ENCODE results near the gene KCNMA1. TPM values are rescaled to one million over a fixed set of nuclear protein-coding genes. Genes with fewer than 3 reads are reported as not detected.
A peak's percentile ranks its signal among the peaks of the same experiment; 100 is the strongest.
"Not testable (repeated sequence)": the region's sequence is repeated elsewhere in the genome, so short reads cannot be mapped to it uniquely, and the experiment has no call there.

KCNMA1 gene
- total RNA-seq, 1 experiment from 2014 or later = 1.8 TPM

- H3K9me3 ChIP-seq (replicated peaks) = no peaks in the 10 kb centered on the region
- no peak for DNase-seq (ENCODE audit: low read depth in 1 of 2, low spot score in 2 of 2)
- H3K4me3 ChIP-seq = no peak overlapping the region
- H3K36me3 ChIP-seq = no peaks in the 10 kb centered on the region
- H3K4me1 ChIP-seq (replicated peaks) = no peaks in the 10 kb centered on the region; the same call in 1 of the 2 replicates
- H3K27me3 ChIP-seq (replicated peaks) = no peaks in the 10 kb centered on the region; the same call in 1 of the 2 replicates
- H3K27ac ChIP-seq = no peak overlapping the region
Observed at GRCh38 chr10:77673101-77673500, 35.5 kb upstream of the KCNMA1 start.

GRCh38 chr10:77671594-77672252, 34.1 kb upstream of the KCNMA1 start:
- Histone ChIP-seq H3K27me3 (replicated peaks) (no peaks in the 10 kb centered on the region; the same call in 1 of the 2 replicates), H3K36me3 (no peaks in the 10 kb centered on the region), H3K27ac (no peak overlapping the region), H3K4me3 (no peak overlapping the region), H3K4me1 (replicated peaks) (no peaks in the 10 kb centered on the region; the same call in 1 of the 2 replicates), H3K9me3 (replicated peaks) (no peaks in the 10 kb centered on the region)
- DNase-seq (ENCODE audit: low read depth in 1 of 2, low spot score in 2 of 2) = no peak

DNA sequence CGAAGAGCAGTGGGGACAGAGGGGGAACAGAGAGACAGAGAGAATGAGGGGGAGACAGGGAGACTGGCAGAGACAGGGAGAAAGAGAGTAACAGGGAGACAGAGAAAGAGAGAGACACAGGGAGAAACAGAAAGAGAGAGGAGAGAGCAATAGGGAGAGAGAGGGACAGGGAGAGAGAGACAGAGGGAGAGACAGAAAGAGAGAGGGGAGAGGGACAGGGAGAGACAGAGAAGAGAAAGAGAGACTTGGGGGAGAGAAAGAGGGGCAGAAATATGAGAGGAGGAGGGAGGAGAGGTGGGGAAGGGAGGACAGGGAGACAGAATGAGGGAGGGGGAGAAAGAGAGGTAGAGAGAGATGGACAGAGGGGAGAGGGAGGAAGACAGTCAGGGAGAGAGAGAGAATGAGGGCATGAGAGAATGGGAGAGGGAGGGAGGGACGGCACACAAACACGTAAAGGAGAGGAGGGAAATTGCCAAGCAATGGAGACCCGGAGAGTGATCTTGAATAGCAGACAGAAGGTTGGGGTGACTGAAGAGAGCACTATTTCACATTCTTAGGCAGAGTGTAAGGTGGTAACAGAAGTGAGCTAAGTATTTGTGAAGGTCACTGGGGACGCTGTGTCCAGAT, 33.3 kb upstream of the KCNMA1 start:
- Histone ChIP-seq H3K4me3 (no peak overlapping the region), H3K36me3 (no peaks in the 10 kb centered on the region), H3K9me3 (replicated peaks) (no peaks in the 10 kb centered on the region), H3K4me1 (replicated peaks) (no peaks in the 10 kb centered on the region; the same call in 1 of the 2 replicates), H3K27me3 (replicated peaks) (no peaks in the 10 kb centered on the region; the same call in 1 of the 2 replicates), H3K27ac (no peak overlapping the region)
- DNase-seq (ENCODE audit: low read depth in 1 of 2, low spot score in 2 of 2) = no peak

- H3K27ac ChIP-seq = no peak overlapping the region
- no peaks in the 10 kb centered on the region; the same call in none of the 2 replicates for H3K4me1 ChIP-seq (replicated peaks)
- H3K9me3 ChIP-seq (replicated peaks) = no peaks in the 10 kb centered on the region
- H3K4me3 ChIP-seq = no peak overlapping the region
- no peaks in the 10 kb centered on the region for H3K36me3 ChIP-seq
- no peaks in the 10 kb centered on the region for H3K27me3 ChIP-seq (replicated peaks)
- peak in 1 of 2 experiments; percentile 7 for DNase-seq (ENCODE audit: low read depth in 1 of 2, low spot score in 2 of 2)
Observed at GRCh38 chr10:77669892-77670291, 32.3 kb upstream of the KCNMA1 start.

DNA sequence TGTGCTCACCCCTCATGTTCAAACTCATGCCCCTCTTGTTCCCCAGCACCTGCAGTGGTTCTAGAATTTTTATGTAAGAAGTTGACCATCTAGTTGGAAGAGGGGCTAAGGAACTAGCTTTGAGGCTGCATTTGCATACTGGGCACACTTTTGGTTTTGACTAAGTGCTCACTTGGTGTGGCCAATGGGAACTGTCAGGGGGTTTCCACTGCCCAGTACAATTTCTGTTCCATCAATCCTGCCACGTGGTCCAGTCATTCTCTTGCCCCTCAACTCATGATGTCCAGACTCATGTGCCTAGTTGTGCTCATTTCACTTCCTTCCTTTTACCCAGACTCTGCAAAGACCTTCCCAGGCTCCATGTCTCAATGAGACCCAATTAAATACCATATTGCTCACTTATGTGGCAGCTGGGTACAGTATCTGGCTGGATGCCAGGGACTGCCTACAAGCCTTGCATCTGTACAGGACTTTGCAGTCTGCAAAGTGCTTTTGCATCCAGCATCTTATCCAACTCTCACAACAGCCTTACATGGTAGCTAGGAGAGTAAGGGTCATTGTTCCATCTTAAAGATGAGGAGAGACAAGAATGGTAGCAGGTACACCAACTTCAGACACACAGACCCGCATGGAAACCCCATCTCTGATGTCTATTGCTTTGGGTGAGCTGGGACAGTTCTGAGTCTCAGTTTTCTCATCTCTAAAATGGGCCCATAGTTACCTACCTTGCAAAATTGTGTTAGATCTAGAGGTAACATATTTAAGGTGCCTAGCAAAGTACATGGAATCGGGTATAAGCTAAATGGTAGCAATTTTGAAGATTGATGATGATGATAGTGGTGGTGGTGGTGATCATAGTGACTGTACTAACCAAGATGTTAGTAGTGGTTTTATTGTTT, 30.1 kb upstream of the KCNMA1 start:
- DNase-seq (ENCODE audit: low read depth in 1 of 2, low spot score in 2 of 2) = no peak
- Histone ChIP-seq H3K9me3 (replicated peaks) (no peaks in the 10 kb centered on the region), H3K27me3 (replicated peaks) (0 out of 2 replicates have a peak, but pooled peaks cover 5% of the 10 kb centered on the region), H3K36me3 (no peaks in the 10 kb centered on the region), H3K4me3 (no peak overlapping the region), H3K27ac (no peak overlapping the region), H3K4me1 (replicated peaks) (no peaks in the 10 kb centered on the region; the same call in none of the 2 replicates)

DNA sequence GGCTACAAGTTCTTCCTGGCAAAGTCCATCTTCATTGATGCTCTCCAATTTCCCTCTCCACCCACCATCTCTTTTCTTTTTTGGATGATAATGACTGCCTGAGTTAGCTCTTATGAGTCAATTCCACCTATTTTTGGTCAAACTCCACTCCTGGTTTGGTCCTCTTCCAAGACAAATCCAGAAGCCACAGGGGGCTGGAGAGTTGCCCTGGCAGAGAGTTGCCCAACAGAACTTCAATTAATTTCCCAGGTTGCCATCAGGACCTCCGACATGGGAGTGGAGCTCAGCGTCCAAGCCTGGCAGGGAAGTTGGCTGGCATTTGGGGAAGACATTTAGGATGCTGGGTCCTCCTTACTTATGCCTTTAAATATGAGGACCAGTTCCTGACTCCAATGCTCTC, 29.2 kb upstream of the KCNMA1 start:
- Histone ChIP-seq H3K36me3 (no peaks in the 10 kb centered on the region), H3K27me3 (replicated peaks) (0 out of 2 replicates have a peak, but pooled peaks cover 5% of the 10 kb centered on the region), H3K4me1 (replicated peaks) (no peaks in the 10 kb centered on the region; the same call in none of the 2 replicates), H3K27ac (no peak overlapping the region), H3K9me3 (replicated peaks) (no peaks in the 10 kb centered on the region), H3K4me3 (no peak overlapping the region)
- DNase-seq (ENCODE audit: low read depth in 1 of 2, low spot score in 2 of 2) = no peak

DNA sequence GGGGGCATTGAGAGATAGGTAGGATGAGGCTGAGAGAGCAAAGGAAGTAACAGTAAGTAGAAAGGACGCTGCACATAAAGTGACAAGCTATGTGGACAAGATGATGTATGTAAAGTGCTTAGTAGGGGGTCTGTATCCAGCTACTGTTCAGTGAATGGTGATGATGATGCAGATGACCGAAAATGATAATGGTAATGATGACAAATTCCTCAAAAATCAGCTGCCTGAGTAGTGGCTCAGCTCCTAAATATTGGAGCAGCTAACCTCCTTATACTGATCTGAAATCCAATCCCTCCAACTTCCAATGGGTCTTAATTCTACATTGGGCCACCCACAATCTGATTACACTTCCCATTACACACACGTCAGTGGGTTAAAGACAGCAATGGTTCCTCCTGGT, 27.1 kb upstream of the KCNMA1 start:
- H3K27ac ChIP-seq = no peak overlapping the region
- no peak overlapping the region for H3K4me3 ChIP-seq
- no peak for DNase-seq (ENCODE audit: low read depth in 1 of 2, low spot score in 2 of 2)
- H3K4me1 ChIP-seq (replicated peaks) = no peaks in the 10 kb centered on the region; the same call in 1 of the 2 replicates
- 0 out of 2 replicates have a peak, but pooled peaks cover 5% of the 10 kb centered on the region for H3K27me3 ChIP-seq (replicated peaks)
- no peaks in the 10 kb centered on the region for H3K9me3 ChIP-seq (replicated peaks)
- H3K36me3 ChIP-seq = no peaks in the 10 kb centered on the region

GRCh38 chr10:77664008-77664407, 26.4 kb upstream of the KCNMA1 start:
- Histone ChIP-seq H3K36me3 (no peaks in the 10 kb centered on the region), H3K27me3 (replicated peaks) (0 out of 2 replicates have a peak, but pooled peaks cover 5% of the 10 kb centered on the region), H3K27ac (no peak overlapping the region), H3K9me3 (replicated peaks) (peaks cover 7% of the 10 kb centered on the region; the same call in 1 of the 2 replicates), H3K4me1 (replicated peaks) (no peaks in the 10 kb centered on the region; the same call in 1 of the 2 replicates), H3K4me3 (no peak overlapping the region)
- no peak for DNase-seq (ENCODE audit: low read depth in 1 of 2, low spot score in 2 of 2)

- DNase-seq (ENCODE audit: low read depth in 1 of 2, low spot score in 2 of 2) = no peak
- Histone ChIP-seq H3K4me1 (replicated peaks) (no peaks in the 10 kb centered on the region; the same call in 1 of the 2 replicates), H3K36me3 (no peaks in the 10 kb centered on the region), H3K27ac (no peak overlapping the region), H3K9me3 (replicated peaks) (peaks cover 9% of the 10 kb centered on the region; the same call in 1 of the 2 replicates), H3K4me3 (no peak overlapping the region), H3K27me3 (replicated peaks) (0 out of 2 replicates have a peak, but pooled peaks cover 5% of the 10 kb centered on the region)
Observed at GRCh38 chr10:77661674-77662073, 24.1 kb upstream of the KCNMA1 start.

GRCh38 chr10:77661100-77661499, 23.5 kb upstream of the KCNMA1 start:
- no peaks in the 10 kb centered on the region for H3K36me3 ChIP-seq
- H3K4me3 ChIP-seq = no peak overlapping the region
- peaks cover 9% of the 10 kb centered on the region; the same call in 1 of the 2 replicates for H3K9me3 ChIP-seq (replicated peaks)
- no peak overlapping the region for H3K27ac ChIP-seq
- no peaks in the 10 kb centered on the region; the same call in 1 of the 2 replicates for H3K4me1 ChIP-seq (replicated peaks)
- DNase-seq (ENCODE audit: low read depth in 1 of 2, low spot score in 2 of 2) = no peak
- 0 out of 2 replicates have a peak, but pooled peaks cover 5% of the 10 kb centered on the region for H3K27me3 ChIP-seq (replicated peaks)

- DNase-seq (ENCODE audit: low read depth in 1 of 2, low spot score in 2 of 2); H3K4me1 ChIP-seq (replicated peaks); H3K36me3 ChIP-seq; H3K9me3 ChIP-seq (replicated peaks); H3K4me3 ChIP-seq; H3K27ac ChIP-seq; H3K27me3 ChIP-seq (replicated peaks): not testable (repeated sequence)
Observed at GRCh38 chr10:77659046-77659670, 21.6 kb upstream of the KCNMA1 start.

DNA sequence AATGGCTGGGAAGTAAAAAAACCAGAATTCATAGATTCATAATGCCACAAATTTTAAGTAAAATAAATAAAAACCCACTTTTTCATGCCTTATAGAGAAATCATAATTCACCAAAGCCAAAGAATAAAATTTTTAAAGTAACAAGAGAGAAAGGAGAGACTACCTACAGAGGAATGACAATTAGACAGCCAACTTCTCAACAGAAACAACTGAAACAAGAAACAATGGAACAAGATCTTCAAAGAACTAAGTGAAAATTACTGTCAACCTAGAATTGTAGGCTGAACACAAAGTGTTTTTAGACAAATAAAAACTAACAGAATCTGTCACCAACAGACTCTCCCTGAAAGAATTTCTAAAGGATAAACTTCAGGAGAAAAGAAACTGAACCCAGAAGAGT, 15.6 kb upstream of the KCNMA1 start:
- Histone ChIP-seq H3K9me3 (replicated peaks) (0 out of 2 replicates have a peak, but pooled peaks cover 3% of the 10 kb centered on the region), H3K4me1 (replicated peaks) (no peaks in the 10 kb centered on the region), H3K27ac (no peak overlapping the region), H3K4me3 (no peak overlapping the region), H3K27me3 (replicated peaks) (no peaks in the 10 kb centered on the region), H3K36me3 (no peaks in the 10 kb centered on the region)
- no peak for DNase-seq (ENCODE audit: low read depth in 1 of 2, low spot score in 2 of 2)

Data from SJSA1 (cell line).